HG03575 (cell line): ENCODE results near the gene PLCG2.
A peak's percentile ranks its signal among the peaks of the same experiment; 100 is the strongest.
"Not testable (repeated sequence)": the region's sequence is repeated elsewhere in the genome, so short reads cannot be mapped to it uniquely, and the experiment has no call there.

Experiments
- ATAC-seq: cut with Tn5 transposase; IDR thresholded peaks from one replicate; pipeline ENCODE4 v1.9.1; 2021; ENCODE audit not compliant: unreplicated experiment, insufficient number of reproducible peaks, low FRiP score; ENCODE audit errors: extremely low read depth

The PLCG2 gene

GRCh38 chr16:81752225-81752875 is 26.7 kb upstream of the PLCG2 start:
- ATAC-seq = peak; percentile 69

- ATAC-seq = no peak
These were observed 26.2 kb upstream of the PLCG2 start for GRCh38 chr16:81752876-81753227.

- ATAC-seq = no peak
These were observed 24.2 kb upstream of the PLCG2 start for GRCh38 chr16:81754858-81755257.

GRCh38 chr16:81755915-81756614 is 23.0 kb upstream of the PLCG2 start:
- ATAC-seq = no peak

DNA sequence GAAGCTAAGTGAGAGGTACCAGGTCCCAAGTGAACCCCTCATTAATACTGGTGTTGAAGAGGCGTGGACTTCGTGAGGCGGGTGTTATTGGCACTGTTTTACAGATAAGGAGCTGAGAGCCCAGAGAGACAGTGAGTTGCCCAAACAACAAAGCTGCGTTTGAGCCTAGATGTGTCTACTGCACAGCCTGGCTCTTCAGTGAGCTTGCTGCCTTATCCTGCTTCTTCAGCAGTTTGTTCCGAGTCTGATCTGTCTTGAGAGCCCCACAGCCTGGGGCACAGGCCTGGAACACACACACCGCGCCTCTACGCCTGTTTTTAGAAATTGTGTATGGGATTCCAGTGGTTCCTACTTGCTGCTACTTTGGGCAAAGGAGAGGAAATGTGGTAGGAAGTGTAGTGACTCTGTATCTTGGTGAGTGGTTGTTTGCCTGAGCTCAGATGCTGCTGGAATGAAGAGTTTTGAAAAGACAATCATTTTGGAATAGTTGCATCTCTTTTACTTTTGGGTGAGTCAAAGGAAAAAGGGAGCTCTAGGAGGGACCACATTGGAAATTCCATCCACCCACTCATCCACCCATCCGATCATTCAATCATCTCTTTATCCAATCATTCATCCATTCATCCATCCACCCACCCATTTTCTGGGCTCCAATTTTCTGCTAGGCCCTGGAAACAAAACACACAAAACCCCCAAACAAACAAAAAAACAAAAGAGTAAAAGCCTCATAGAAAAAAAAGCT is 22.3 kb upstream of the PLCG2 start:
- ATAC-seq = no peak

GRCh38 chr16:81758376-81758775 is 20.7 kb upstream of the PLCG2 start:
- no peak for ATAC-seq

- not testable (repeated sequence) for ATAC-seq
These were observed 16.8 kb upstream of the PLCG2 start for GRCh38 chr16:81762322-81762721.

GRCh38 chr16:81765111-81765919 is 13.8 kb upstream of the PLCG2 start:
- ATAC-seq = no peak

- no peak for ATAC-seq
These were observed 13.1 kb upstream of the PLCG2 start for GRCh38 chr16:81765969-81766368.

DNA sequence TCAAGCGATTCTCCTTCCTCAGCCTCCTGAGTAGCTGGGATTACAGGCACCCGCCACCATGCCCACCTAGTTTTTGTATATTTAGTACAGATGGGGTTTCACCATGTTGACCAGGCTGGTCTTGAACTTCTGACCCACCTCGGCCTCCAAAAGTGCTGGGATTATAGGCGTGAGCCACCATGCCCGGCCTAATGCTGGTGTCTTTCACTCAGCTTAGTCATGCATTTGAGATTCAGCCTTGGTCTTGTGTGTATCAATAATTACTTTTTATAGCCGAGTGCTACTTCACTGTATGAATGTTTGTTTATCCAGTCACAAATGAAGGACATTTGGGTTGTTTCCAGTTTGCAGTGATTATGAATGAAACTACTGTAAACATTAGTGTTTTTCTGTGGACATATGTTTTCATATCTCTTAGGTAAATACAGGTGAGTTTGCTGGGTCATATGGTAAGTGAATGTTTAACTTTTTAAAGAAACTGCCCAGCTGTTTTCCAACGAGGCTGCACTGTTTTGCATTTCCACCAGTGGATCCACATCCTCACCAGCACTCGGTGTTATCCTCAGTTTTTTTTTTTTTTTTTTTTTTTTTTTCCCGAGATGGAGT is 11.0 kb upstream of the PLCG2 start:
- no peak for ATAC-seq

DNA sequence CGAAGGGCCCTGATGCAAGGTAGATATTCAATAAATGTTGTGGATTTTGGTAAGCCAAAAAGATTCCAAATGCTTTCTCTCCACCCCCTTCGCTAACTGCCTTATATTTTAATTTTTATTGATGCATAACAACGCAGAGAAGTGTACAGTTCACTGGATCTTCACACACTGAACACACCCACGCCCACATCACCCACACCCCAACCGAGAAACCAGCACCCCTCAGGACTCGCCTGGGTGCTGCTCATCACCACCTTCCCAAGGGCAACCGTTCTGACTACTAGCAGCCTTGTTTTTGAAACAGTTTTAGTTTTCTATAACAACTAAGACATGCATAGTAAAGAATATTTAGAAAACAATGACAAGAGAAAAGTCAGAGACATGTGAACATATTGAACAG is 9.1 kb upstream of the PLCG2 start:
- no peak for ATAC-seq

- no peak for ATAC-seq
These were observed 4.7 kb upstream of the PLCG2 start for GRCh38 chr16:81774348-81774747.

- no peak for ATAC-seq
These were observed 3.5 kb upstream of the PLCG2 start for GRCh38 chr16:81775570-81775969.

DNA sequence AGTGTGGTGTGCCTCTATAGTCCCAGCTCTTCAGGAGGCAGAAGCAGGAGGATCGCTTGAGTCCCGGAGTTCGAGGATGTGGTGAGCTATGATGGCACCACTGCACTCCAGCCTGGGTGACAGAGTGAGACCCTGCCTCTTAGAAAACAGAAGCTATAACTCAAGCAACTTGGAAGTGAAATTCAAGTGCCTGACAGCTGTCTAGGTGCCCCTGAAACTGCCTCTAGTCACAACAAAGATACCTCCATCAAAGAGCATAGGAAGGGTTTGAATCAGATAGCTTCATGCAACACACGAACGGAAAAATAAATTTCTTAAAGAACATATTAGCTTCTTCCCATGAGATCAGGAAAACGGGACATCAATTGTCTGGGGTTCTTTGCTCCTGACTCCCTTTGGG is 860 bp upstream of the PLCG2 start:
- ATAC-seq = no peak

- no peak for ATAC-seq
These were observed 637 bp downstream of the PLCG2 start for GRCh38 chr16:81779536-81780320.

- ATAC-seq = no peak
These were observed 1.3 kb downstream of the PLCG2 start for GRCh38 chr16:81780350-81780749.

DNA sequence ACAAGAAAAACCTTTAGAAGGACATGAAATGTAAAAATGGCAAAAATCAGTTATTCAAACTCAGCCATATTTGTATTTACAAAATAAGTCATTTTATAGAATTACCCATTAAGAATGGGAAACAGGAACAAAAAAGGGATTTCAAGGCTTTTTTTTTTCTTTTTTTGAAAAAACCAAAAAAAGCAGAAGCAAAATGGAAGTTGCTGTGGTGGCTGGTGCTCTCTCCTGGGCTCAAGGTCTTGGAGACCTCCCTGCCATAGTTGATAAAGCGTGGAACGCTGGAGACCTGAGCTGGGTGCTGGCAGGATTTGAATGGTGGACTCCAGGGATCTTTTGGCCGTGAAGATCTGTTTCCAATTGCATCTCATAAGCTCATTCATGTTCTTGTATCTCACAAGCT is 3.1 kb downstream of the PLCG2 start:
- no peak for ATAC-seq

DNA sequence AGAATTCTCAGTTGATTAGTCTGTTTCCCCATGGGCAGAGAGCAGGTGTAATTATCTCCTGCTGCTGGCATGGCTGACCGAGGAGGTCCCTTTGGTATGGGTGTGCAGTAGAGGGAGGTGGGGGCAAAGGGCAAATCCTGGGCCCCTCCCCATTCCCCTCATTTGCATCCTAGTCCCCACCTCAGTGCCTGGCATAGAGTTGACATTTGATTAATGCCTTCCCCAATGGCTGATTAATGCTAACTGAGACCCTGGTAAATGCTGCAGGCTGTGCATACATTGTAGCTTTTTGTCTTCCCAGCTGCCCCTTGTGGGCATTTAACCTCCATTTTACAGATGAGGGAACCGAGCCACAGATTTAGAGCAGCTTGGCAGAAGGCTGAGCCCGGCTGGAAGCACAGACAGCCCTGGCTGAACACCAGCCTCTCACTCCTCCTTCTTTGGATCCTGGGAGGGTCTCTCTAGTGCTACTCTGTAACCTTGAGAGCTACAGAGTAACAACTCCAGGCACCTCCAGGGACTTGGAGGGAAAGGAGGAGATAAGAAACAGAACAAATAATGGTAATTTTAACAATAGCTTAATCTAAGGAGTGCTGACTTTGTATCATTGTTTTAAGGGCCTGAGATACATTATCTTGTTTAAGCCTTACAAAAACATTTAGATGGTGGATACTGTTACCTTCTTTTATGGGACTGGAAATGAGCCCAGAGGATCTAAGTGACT is 5.1 kb downstream of the PLCG2 start:
- ATAC-seq = no peak
